GM19438 (cell line): Measurements from ENCODE around the gene PANK3.
A peak's percentile ranks its signal among the peaks of the same experiment; 100 is the strongest.

Source experiments
- ATAC-seq: cut with Tn5 transposase; IDR thresholded peaks from one replicate; pipeline ENCODE4 v1.9.1; 2021; ENCODE audit warnings: low read depth; ENCODE audit not compliant: unreplicated experiment

PANK3 gene

DNA sequence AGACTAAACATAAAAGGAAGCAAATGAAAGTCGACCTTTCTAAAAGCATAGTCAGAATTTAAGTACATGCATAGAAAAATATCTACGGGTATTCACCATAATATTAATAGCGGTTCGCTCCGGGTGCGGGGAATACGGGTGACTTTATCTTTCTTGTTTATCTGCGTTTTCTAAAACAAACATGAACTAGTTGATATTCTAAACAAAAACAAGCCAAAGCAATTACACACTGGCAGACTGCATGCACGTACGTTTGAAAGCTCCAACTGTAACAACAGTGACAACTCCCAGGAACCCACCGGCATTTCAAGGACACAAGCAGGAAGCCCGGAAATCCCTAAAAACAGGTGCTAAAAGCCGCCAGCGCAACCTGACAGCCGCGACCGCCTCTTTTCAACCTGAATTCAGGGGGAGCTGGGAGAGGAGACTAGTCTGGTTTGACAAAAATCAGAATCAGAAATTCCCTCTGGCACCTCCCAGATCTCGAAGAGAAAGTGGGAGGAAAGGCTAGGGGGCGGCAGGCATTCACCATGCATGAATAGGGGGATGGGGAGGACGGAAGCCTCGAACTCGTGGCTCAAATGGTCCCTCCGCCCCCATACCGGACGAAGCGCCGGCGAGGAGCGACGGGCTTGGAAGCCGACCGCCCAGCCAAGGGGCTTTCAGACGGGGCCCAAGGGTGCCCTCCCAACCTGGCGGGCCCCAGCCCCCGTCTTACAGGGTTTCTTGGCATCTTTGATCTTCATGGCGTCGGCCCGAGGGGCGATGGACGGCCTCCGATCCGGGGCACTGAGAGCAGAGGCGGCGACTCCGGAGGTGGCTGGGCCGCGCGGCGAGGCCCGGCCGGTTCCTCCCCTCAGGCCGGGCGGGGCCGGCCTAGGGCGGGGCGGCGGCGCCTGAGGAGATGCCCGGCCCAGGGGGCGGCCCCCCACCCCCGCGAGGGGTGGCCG is at the start of gene PANK3:
PANK3 (minus strand) TSS at position 831 of the 950 bp plus-strand sequence; CDS start at position 746, 85 bp downstream.
- ATAC-seq = peak; percentile 51

DNA sequence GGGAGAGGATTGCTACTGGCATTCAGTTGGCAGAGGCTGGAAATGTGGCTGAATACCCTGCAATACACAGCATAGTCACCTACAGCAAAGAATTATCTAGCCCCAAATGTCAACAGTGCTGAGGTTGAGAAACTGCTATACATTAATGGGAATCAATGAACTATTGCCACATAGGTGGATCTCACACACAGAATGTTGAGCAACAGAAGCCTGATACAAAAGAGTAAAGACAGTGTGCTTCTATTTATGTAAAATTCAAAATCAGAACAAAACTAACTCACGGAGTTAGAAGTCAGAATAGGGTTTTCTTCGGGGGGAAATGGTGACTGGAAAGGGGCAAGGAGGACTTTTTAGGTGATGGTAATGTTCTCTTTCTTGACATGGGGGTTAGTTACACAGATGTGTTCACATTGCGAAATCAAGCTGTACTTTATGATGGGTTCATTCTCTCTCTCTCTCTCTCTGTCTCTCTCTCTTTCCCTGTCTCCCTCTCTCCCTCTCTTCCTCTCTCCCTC is 45.7 kb upstream of the PANK3 start:
- no peak for ATAC-seq

DNA sequence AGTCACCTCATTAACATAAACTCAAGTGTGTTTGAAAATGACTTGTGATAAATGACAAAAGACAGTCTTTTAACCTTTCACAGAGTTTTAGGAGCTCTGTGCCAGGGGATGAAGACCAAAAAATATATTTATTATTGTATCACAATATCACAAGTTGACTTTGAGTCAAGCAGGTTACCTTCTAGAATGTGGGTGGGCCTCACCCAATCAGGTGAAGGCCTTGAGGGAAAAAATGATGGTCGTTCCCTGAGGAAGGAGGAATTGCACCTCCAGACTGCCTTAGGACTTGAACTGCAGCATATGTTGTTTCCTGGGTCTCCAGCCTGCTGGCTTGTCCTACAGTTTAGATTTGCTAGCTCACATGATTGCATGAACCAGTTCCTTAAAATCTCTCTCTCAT is 41.6 kb upstream of the PANK3 start:
- ATAC-seq = no peak

DNA sequence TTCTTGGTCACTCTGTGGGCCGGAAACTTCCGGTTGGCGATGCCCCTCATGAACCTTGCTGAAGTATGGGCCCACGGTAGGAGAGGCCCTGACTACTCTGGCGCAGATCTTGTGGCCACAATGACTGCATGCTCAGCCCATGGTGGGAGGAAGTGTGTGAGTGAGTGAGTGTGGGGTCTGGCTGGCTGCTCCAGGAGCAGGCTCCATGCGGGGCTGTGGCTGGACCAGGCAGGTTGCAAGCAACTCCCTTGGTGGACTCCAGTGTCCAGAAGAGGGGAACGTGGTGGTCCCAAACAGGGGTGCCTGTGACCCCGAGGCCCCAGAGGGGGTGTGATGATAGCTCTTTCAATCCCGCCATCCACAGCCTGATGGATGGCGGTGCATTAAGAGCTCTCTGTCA is 35.5 kb upstream of the PANK3 start:
- ATAC-seq = no peak

DNA sequence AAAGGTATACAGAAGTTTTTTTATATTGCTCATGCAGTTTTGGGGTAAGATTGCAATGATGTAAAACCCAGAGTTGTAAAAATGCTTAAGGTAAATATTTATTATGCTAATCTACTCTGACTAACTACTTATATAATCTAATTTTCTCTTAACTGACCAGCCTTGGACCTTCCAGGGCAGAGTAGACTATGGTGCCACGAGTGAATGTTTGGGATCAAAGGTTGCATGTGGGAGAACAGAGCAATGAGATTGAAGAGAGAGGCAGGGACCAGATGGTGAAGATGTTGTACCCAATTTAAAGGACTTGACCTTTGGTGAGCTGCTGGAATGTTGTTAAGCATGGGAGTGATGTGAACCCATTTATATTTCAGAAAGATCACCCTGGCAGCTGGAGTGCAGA is 34.8 kb upstream of the PANK3 start:
- no peak for ATAC-seq

DNA sequence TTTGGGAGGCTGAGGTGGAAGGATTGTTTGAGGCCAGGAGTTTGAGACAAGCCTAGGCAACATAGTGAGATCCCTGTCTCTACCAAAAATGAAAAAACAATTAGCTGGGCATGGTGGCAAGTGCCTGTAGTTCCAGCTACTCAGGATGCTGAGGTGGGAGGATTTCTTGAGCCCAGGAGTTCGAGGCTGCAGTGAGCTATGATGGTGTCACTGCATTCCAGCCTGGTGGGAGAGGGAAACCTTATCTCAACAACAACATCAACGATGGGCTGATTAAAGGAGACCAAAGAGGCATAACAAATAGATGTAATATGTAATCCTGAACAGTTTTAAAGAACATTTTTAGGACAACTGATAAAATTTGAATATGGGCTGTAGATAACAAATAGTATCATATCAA is 34.2 kb upstream of the PANK3 start:
- no peak for ATAC-seq

DNA sequence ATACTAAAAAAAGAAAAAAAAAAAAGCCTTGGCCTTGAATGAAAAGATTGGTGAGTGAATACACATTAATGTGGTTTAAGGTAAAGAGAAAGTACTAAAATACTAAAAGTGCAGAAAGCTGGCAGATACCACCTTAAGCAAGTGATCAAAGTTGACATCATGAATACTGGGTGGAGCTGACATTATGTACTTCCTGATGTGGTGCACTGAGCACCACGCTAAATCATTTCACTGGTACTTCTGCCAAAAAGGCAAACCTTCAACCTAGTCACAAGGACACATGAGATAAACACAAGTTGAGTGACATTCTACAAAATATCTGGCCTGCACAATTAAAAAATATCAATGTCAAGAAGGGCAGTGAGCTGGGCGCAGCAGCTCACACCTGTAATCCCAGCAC is 33.8 kb upstream of the PANK3 start:
- no peak for ATAC-seq

DNA sequence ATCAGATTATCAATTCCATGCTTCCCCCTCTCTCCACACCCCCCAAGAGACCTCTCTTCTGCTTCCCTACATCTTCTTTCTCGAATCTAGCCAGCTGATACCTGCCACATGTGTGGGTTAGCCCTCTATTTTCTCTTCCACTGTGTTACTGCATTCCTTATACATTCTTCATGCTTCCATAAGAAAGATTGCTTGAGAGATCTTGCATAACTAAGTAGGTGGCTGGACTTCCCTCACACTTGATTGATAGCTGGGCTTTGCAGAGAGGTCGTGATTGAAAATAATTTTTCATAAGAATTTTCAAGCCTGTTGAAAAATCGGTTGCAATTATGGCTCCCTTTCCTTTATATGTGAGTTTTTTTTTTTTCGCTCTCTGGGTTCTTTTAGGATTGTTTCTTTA is 33.0 kb upstream of the PANK3 start:
- ATAC-seq = no peak

DNA sequence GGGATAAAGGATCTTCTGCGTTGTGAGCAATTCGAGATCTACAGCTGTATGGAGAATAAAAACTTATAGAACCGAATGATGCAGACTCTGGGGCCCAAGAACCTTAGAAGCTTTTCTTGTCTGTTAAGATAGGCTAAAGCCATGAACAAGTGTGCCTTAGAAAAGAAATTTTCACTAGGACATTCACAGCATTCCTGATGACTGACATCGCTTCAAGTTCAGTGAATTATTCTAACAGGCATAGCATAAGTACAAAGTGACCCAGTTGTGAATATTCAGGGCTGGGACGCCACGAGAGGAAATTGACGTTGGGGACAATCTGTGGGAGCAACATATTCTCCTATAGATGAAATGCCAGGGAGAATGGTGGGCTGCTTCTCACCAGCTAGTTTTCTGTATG is 32.0 kb upstream of the PANK3 start:
- ATAC-seq = no peak

DNA sequence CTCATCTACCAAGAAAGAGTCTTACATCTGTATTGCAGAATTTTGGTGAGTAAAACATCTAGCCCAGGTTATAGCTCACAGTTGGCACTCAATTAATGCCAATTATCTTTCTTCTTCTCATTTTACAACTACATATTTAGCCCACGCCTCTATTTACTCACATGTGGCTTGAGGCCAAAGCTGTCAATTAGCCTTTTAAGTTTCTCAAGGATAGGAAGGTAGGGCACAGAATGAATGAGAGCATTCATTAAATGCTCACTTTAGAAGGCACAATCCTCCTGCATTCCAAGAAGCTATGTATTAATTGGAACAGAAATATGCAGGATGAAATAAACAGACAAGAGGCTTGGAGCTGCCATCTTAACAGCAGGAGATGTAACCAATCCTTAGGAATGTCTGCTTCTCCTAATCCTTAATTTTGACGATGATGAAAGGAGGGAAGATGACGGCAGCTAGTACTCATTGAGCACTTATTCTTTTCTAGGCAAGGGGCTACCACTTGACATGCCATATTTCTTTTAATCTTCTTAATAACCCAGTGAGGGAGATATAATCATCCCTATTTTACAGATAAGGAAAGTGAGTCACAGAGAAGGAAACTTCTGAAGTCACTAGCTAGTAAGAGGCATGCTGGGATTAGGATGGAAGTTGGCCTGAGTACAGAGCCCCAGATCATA is 30.8 kb upstream of the PANK3 start:
- no peak for ATAC-seq

DNA sequence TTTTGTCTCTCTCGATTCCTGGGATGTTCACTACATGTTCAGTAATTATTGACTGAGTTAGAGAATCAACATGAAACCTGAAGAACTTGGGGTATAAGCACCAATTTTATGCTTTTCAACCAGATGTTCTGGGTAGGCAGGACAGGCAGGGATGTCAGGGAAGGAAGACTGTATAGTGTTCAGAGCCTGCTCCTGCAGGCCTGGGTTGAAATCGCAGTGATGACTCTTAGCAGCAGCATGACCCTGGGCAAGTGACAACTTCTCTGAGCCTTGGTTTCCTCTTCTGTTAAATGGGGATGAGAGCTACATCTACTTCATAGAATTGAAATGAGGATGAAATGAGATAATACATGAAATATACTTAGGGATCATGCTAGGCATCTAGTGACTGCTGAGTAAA is 29.7 kb upstream of the PANK3 start:
- ATAC-seq = no peak

DNA sequence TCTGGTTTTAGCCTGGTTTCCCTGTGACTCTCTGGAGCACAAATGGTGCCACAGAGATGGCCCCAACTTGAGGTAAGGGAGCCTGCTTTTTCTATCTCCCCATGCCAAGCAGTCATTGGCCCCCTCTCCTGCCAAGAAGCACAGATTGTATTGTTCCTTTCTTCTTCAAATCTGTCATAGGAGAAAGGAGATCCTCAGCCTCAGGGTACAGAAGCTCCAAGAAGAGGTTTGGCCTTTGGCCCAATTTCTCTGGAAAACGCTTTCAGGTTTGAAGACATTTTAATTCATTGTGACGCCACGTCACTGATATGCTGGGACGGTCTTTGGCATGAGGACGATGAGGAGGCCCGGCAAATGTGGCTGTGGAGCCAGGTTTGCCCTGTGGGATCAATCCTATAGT is 29.2 kb upstream of the PANK3 start:
- ATAC-seq = no peak

DNA sequence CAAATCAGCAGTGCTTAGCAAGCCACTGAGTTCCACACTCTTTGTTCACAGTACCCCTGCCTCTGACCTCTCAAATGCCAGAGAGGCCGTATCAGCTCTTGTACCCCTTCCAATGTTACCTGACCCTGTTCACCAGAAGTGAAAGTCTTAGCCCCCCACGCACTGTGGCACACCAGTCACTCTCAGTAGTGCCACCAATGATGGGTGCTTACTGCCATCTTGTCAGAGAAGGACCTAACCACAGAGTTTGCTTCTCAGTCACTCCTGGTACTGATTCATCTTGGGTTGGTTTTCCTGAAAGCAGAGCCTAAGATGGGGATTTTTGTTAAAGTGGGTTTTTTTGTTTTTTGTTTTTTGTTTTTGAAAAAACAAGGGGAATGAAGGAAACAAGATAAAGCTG is 28.8 kb upstream of the PANK3 start:
- no peak for ATAC-seq

DNA sequence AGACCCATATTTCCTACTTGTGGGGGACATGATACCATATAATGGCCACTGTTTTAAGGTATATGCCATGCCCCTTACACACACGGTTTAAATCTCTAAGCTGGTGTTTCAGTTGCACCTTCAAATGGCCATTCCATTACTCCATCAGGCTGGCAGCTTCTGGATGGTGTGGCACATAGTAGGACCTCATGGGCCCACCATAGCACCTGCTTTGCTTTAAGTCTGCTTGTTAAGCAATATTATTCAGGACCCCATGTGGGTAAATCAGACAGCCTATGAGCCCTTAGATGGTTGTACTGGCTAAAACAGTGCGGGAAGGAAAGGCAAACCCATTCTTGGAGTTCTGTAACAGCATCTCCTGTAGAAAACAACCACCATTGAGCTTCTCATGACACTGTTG is 27.4 kb upstream of the PANK3 start:
- no peak for ATAC-seq

DNA sequence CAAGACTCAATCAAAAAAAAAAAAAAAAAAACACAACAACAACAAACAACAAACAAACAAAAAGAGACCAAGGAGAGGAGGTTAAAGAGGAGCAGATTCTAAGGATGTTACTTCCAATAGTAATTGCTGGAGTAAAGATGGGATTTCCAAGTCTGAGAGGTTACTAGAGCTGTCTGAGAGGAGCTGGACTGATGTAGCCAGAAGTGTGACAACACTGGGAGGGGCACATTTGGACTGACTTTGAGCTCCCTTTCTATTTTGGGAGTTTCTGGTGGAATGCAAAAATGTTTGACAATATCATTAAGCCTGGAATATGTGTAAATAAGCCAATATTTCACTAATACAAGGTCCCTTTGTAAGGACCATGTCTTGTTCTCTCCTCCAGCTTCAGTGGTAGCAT is 25.3 kb upstream of the PANK3 start:
- ATAC-seq = no peak

DNA sequence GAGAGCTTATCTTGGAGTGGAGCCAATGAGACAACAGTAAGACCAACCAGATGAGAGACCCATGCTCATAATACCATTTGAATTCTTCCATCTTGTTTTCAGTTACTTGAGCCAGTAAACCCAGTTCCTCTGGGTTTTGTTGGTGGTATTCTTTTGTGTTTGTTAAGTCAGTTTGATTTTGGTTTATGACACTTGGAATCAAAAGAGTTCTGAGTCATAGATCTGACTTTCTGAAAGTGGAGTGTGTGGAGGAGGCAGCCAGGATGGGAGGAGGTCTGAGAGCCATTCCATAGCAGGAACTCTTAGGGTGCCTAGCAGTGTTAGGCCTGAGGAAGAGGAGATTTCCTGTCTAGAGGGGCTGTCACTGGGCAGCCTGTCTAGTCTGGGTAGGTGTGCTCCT is 24.6 kb upstream of the PANK3 start:
- no peak for ATAC-seq

DNA sequence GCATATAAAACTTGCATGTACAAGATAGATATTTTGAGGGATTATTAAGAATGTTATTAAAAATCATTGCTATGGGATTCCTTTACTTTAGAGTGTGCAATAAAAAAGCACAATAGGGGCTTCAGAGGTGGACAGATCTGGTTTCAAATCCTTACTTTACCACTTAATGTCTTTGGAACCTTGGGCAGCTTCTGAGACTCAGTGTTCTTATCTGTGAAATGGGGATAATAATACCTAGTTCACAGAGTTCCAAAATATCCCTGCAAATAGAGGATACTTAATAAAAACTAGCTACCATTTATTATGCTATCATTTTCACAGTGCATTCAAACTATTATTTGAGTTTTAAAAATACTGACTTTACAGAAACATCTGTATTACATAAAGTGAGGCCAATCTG is 23.3 kb upstream of the PANK3 start:
- ATAC-seq = no peak

DNA sequence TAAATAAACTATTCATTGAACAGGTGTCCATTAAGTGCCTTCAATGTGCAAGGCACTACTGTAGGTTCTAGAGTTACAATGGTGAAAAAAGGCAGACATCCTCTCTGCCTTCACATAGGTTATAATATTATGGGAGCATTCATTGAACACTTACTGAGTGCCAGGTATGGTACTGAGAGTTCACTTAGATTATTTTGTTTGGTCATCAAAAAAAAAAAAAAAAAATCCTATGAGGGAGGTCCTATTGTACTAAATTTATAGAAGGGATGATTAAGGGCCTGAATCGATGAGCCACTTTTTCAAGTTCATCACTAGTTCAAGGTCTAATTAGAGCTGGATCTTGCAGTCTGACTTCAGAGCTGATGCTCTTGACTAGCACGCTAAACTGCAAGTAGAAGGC is 22.8 kb upstream of the PANK3 start:
- ATAC-seq = no peak

DNA sequence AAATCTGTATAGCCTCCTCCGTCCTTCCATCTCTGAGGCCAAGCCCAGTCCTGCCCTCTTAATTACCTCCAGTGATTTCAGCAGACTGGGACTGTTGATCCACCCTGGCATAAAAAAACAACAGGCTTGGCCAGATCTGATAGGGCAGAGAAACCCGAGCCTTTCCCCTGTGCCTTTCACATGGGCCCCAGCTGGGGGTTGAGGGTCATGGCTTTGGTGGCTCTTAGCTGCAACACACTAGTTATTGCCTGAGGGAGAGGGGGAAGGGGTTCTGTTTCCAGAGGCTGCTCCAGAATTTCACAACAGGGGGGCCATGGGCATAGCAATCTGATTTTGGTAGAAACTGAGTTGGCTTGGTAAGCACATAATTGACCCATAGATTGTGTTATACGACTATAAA is 21.2 kb upstream of the PANK3 start:
- ATAC-seq = no peak

DNA sequence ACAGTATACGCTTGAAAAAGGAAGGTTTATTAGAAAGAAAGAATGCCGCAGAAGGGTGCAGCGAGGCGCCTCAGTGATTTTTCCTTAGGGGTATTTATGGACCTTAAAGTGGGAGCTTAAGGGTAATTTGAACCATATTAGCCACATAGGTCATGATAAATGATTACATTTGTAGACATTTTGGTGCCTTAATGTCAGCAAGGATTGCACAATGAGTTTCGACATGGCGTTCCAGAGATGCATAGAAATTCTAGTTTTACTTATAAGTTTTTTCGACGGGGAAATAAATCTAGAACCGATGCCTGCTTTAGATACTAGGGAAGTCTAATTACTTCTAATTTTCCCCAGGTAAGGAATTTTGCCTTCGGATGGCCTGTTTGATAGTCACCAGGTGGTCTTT is 20.7 kb upstream of the PANK3 start:
- ATAC-seq = no peak

DNA sequence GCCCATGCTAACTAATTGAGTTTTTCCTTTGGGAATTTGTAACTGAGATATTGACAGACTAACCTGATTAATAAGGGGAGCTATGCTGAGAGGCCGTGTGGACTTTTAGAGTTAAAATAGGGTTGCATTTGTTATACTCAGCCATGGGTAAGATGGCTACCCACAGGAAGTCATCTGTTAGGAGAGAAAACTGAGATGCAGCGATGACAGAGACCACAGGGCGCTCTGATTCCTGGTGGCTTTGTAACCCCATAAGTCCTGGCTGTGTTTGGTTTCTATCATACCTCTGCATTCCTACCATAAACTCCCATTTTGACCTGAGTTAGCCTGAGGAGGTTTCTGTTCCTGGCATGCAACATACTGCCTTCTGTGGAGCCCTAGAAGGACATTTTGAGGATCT is 19.5 kb upstream of the PANK3 start:
- no peak for ATAC-seq

DNA sequence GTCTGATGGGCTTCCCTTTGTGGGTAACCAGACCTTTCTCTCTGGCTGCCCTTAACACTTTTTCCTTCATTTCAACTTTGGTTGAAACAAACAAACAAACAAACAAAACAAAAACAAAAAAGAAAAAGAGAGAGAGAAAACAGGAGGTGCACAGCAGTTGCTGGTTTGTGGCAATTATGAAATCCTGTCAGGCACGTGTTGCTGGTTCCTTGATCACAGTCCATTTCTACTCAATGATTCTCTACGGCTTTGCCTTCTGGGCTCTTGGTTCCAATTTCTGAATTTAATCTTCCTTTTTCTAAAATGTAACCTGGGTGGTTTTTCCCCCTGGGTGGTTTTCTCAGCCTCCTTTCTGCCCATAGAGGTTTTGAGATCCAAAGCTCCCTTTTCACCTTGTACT is 17.8 kb upstream of the PANK3 start:
- ATAC-seq = no peak
